BLaER1 treated with 17β-estradiol and CSF1 and Interleukin-3, amounts not matched to agents 10 nM and 100 nM (cell line): ENCODE measurements around the gene PAPOLB.

ENCODE experiments used
- H3K27ac ChIP-seq, 11 experiments: shearing (Covaris generic); formaldehyde crosslinking; 2 replicates each; pipeline ENCODE4 v1.8.1; 2022
- H3K27me3 ChIP-seq, 11 experiments: shearing (Covaris generic); formaldehyde crosslinking; 2 replicates each; pipeline ENCODE4 v1.8.1; 2022
- H3K36me3 ChIP-seq, 11 experiments: shearing (Covaris generic); formaldehyde crosslinking; 2 replicates each; pipeline ENCODE4 v1.8.1; 2022
- H3K4me1 ChIP-seq, 10 experiments: shearing (Covaris generic); formaldehyde crosslinking; 2 replicates each; pipeline ENCODE4 v1.8.1; 2022
- H3K4me2 ChIP-seq, 11 experiments: shearing (Covaris generic); formaldehyde crosslinking; 2 replicates each; pipeline ENCODE4 v1.8.1; 2022
- H3K4me3 ChIP-seq, 10 experiments: shearing (Covaris generic); formaldehyde crosslinking; 2 replicates each; pipeline ENCODE4 v1.8.1; 2022
- H3K9ac ChIP-seq, 11 experiments: shearing (Covaris generic); formaldehyde crosslinking; 2 replicates each; pipeline ENCODE4 v1.8.1; 2022
- H3K9me3 ChIP-seq, 11 experiments: shearing (Covaris generic); formaldehyde crosslinking; replicated peaks in 1 of 11; 2 replicates each; pipeline ENCODE4 v1.8.1; 2022
- H4K20me1 ChIP-seq, 11 experiments: shearing (Covaris generic); formaldehyde crosslinking; 2 replicates each; pipeline ENCODE4 v1.8.1; 2022
- Cebpa-rat ChIP-seq, 11 experiments: shearing (Covaris generic); IDR thresholded peaks; 2 replicates each; pipeline ENCODE4 v1.8.1; 2022

Gene PAPOLB

GRCh38 chr7:4835398-4836205, 26.2 kb downstream of the PAPOLB start:
- Histone ChIP-seq H3K4me2 (peak overlapping the region in 10 of 11 experiments; percentile 30 to 94 (median 84); a peak in 19 of 22 replicates), H3K9ac (peak overlapping the region in 5 of 11 experiments; percentile 9 to 52 (median 32); a peak in 4 of 22 replicates), H3K4me3 (no peak overlapping the region), H3K4me1 (peaks cover 22 to 53% (median 50%) of the 10 kb centered on the region in 10 experiments), H3K9me3 (no peaks in the 10 kb centered on the region), H3K36me3 (peaks cover 0 to 23% (median 6%) of the 10 kb centered on the region in 11 experiments; a peak in 9 of 22 replicates), H3K27ac (peak overlapping the region in 3 of 11 experiments; percentile 6 to 32 (median 29); a peak in 3 of 22 replicates), H4K20me1 (peaks cover 0 to 31% (median 21%) of the 10 kb centered on the region in 11 experiments; a peak in 14 of 22 replicates), H3K27me3 (peaks cover 0 to 31% (median 0%) of the 10 kb centered on the region in 11 experiments; a peak in 6 of 22 replicates)
- TF ChIP-seq Cebpa-rat (IDR thresholded peaks at IDR 0.05), result no peak

DNA sequence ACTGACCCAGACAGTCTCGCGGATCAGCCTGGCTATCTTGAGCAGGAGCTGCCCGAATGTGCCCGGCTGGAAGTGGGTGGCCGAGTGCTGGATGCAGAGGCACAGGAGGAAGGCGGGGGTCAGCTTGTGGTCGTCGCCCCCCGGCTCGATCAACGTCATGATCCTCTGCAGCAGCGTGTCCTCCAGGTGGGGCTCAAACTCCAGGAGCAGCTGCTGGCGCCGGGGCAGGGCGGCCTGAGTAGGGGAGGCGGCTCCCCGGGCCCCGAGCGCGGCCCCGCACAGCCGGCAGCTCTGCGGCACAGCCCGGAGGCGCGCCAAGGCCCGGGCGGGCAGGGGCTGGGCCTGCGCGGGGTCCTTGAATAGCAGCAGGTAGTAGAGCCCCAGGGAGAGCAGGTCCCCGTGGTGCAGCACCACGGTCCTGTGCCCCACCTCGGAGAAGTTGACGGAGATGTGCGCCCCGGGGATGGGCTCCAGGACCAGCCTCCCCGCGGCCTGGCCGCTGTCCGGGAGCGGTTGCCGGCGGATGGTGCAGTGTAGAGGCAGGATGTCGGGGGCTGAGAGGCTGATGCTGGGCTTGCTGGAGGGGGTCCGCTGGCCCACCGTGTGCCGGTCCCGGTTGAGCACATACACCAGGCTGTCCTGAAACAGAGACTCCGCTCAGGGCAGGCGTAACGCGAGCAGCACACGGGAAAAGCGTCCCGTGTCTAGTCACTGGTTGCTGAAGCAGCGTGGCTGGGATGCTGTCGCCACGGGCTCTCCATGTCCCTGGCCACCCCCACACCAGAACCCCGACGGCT, 27.0 kb downstream of the PAPOLB start:
- Histone ChIP-seq H3K9ac (peak overlapping the region in 1 of 11 experiments; percentile 35; a peak in 1 of 22 replicates), H3K4me1 (peaks cover 22 to 53% (median 45%) of the 10 kb centered on the region in 10 experiments), H3K27ac (no peak overlapping the region), H3K27me3 (peaks cover 0 to 31% (median 0%) of the 10 kb centered on the region in 11 experiments; a peak in 6 of 22 replicates), H3K9me3 (no peaks in the 10 kb centered on the region), H3K4me3 (no peak overlapping the region), H3K36me3 (peaks cover 0 to 23% (median 6%) of the 10 kb centered on the region in 11 experiments; a peak in 9 of 22 replicates), H3K4me2 (no peak overlapping the region), H4K20me1 (peaks cover 0 to 29% (median 21%) of the 10 kb centered on the region in 11 experiments; a peak in 14 of 22 replicates)
- no peak for TF ChIP-seq Cebpa-rat (IDR thresholded peaks at IDR 0.05)

DNA sequence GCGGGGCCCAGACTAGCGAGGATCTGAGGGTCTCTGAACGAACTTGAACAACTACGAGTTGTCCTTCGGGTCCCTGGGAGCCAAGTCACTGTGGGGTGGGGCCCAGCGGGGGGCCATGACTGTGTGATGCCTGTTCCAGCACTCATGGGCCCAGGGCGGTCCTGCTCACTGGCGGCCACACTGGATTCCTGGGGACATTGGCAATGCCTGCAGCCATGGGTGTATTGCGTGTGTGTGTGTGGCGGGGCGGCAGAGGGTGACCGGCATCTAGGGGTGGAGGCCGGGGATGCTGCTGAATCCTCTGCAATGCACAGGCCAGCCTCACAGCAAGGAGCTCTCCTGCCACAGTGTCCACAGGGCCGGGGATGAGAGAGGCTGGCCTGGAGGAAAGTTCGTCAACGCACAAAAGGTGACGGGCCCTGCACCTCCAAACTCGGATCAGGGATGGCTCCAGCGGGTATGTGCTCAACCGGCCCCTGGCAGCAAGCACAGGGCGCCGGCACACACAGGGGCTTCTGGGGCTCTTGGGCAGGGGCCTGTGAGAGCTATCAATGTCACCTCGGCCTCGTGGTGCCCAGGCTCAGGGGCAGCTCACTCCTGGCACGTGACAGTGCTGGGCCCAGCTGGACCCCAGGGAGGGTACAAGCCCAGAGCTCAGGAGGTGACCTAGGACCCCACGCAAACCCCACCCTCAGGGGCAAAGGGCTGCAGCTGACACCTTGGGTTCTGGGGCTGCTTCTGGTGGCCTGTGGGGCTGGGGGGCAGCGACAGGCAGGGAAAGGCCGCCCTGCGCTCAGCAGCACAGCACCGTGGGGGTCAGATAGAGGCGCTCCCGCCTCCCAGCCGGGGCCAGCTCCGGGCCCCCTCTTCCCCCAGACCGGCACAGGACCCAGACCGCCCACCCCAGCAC, 27.9 kb downstream of the PAPOLB start:
- no peaks in the 10 kb centered on the region for H3K9me3 ChIP-seq
- peaks cover 0 to 29% (median 21%) of the 10 kb centered on the region in 11 experiments; a peak in 14 of 22 replicates for H4K20me1 ChIP-seq
- H3K27me3 ChIP-seq, result peaks cover 0 to 26% (median 0%) of the 10 kb centered on the region in 11 experiments; a peak in 6 of 22 replicates
- H3K36me3 ChIP-seq, result peaks cover 0 to 23% (median 6%) of the 10 kb centered on the region in 11 experiments; a peak in 9 of 22 replicates
- TF ChIP-seq Cebpa-rat (IDR thresholded peaks at IDR 0.05), result no peak
- no peak overlapping the region for H3K27ac ChIP-seq
- peaks cover 20 to 51% (median 39%) of the 10 kb centered on the region in 10 experiments for H3K4me1 ChIP-seq
- no peak overlapping the region for H3K4me3 ChIP-seq
- no peak overlapping the region for H3K4me2 ChIP-seq
- H3K9ac ChIP-seq, result no peak overlapping the region

DNA sequence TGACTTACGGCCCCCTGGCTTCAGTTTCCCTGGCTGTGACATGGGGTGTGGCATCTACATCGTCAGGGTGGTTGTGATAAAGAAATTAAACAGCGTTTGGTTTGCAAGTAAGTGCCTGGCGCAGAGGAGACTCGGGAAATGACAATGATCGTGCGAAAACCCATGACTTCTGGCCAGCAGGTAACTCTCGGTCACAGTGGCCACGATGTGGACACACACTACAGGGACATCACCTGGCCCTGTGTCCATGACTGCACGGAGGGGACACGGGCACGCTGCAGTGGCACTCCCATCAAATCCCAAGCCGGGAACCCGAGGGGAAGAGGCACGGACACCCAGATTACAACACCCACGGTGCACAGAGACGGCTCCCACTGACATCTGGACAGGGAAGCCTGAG, 28.7 kb downstream of the PAPOLB start:
- peaks cover 0 to 19% (median 0%) of the 10 kb centered on the region in 11 experiments; a peak in 5 of 22 replicates for H3K27me3 ChIP-seq
- no peak for TF ChIP-seq Cebpa-rat (IDR thresholded peaks at IDR 0.05)
- H3K27ac ChIP-seq, result no peak overlapping the region
- no peaks in the 10 kb centered on the region for H3K9me3 ChIP-seq
- H3K36me3 ChIP-seq, result peaks cover 0 to 23% (median 6%) of the 10 kb centered on the region in 11 experiments; a peak in 9 of 22 replicates
- no peak overlapping the region for H3K4me3 ChIP-seq
- H3K4me1 ChIP-seq, result peaks cover 12 to 43% (median 31%) of the 10 kb centered on the region in 10 experiments
- H4K20me1 ChIP-seq, result peaks cover 0 to 22% (median 13%) of the 10 kb centered on the region in 11 experiments; a peak in 14 of 22 replicates
- no peak overlapping the region for H3K4me2 ChIP-seq
- H3K9ac ChIP-seq, result no peak overlapping the region

- H3K27me3 ChIP-seq, result peaks cover 0 to 14% (median 0%) of the 10 kb centered on the region in 11 experiments; a peak in 5 of 22 replicates
- H3K9ac ChIP-seq, result no peak overlapping the region
- peaks cover 0 to 17% (median 8%) of the 10 kb centered on the region in 11 experiments; a peak in 14 of 22 replicates for H4K20me1 ChIP-seq
- H3K4me2 ChIP-seq, result no peak overlapping the region
- H3K4me1 ChIP-seq, result peaks cover 7 to 38% (median 26%) of the 10 kb centered on the region in 10 experiments; a peak in 19 of 20 replicates
- H3K4me3 ChIP-seq, result no peak overlapping the region
- no peak for TF ChIP-seq Cebpa-rat (IDR thresholded peaks at IDR 0.05)
- H3K36me3 ChIP-seq, result peaks cover 0 to 23% (median 6%) of the 10 kb centered on the region in 11 experiments; a peak in 9 of 22 replicates
- H3K27ac ChIP-seq, result no peak overlapping the region
- H3K9me3 ChIP-seq, result no peaks in the 10 kb centered on the region
Observed at GRCh38 chr7:4832711-4833110, 29.1 kb downstream of the PAPOLB start.

DNA sequence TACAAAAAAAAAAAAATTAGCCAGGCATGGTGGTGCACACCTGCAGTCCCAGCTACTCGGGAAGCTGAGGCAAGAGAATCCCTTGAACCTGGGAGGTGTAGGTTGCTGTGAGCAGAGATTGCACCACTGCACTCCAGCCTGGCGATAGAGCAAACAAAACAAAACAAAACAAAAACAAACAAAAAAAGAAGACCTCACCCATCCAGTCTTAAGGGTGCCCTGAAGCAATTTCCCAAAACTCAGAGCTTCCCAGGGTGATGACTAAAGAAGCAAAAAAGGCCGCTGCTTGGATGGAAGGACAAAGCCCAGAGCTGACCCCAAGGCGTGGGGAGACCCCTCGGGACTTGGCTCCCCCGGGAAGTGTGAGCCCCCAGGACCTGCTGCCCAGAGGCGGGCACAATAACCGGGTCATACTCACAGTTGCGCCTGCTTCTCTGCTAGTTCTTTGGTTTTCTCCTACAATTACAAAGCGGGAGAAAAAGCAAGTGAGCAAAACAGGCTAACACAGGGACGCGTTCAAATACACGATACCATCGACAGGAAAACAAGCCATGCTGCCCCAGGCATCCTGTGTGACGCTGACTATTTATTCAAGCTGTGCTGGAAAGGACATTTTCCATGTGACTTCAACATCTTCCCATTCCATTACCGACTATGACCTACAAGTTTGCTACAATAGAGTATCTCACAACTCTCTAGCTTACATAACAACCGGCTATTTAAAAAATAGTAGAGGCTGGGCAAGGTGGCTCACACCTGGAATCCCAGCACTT, 29.9 kb downstream of the PAPOLB start:
- Histone ChIP-seq H3K36me3 (peaks cover 0 to 23% (median 6%) of the 10 kb centered on the region in 11 experiments; a peak in 9 of 22 replicates), H3K4me1 (peaks cover 3 to 30% (median 18%) of the 10 kb centered on the region in 10 experiments; a peak in 19 of 20 replicates), H3K4me3 (no peak overlapping the region), H3K9me3 (no peaks in the 10 kb centered on the region), H3K27me3 (peaks cover 0 to 6% (median 0%) of the 10 kb centered on the region in 11 experiments; a peak in 1 of 22 replicates), H3K27ac (no peak overlapping the region), H4K20me1 (peaks cover 0 to 9% (median 2%) of the 10 kb centered on the region in 11 experiments; a peak in 10 of 22 replicates), H3K4me2 (no peak overlapping the region), H3K9ac (no peak overlapping the region)
- TF ChIP-seq Cebpa-rat (IDR thresholded peaks at IDR 0.05), result no peak

DNA sequence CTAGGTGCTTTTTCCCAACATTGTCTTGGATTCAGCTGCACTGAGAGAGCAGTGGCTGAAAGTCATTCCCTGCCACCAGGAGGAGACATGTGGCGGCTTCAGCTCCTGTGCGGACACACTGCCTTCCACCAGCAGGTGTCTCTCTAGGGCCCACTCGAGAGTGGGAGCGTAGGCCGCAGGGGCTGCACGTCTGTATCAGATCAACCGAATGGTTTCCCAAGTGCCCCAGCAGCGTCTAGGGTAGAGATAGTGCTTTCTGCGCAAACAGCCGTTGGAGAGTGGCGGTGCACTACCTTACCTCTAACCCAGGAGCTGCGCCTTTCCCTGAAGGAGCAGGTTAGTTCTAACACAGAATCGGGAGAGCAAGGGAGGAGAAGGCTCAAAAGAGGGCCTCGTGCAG, 31.7 kb downstream of the PAPOLB start:
- H3K4me3 ChIP-seq, result no peak overlapping the region
- no peaks in the 10 kb centered on the region for H3K27me3 ChIP-seq
- no peaks in the 10 kb centered on the region for H3K9me3 ChIP-seq
- H3K4me1 ChIP-seq, result peaks cover 0 to 21% (median 13%) of the 10 kb centered on the region in 10 experiments; a peak in 13 of 20 replicates
- no peak overlapping the region for H3K9ac ChIP-seq
- peaks cover 0 to 20% (median 6%) of the 10 kb centered on the region in 11 experiments; a peak in 9 of 22 replicates for H3K36me3 ChIP-seq
- peak overlapping the region in 3 of 11 experiments; percentile 16 to 38 (median 16); a peak in 3 of 22 replicates for H3K4me2 ChIP-seq
- H4K20me1 ChIP-seq, result no peaks in the 10 kb centered on the region; a peak in 2 of 22 replicates
- TF ChIP-seq Cebpa-rat (IDR thresholded peaks at IDR 0.05), result no peak
- no peak overlapping the region for H3K27ac ChIP-seq
